ENCODE data around the gene LLGL2.
"Not testable (repeated sequence)": the region's sequence is repeated elsewhere in the genome, so short reads cannot be mapped to it uniquely, and the experiment has no call there.

LLGL2 gene

DNA sequence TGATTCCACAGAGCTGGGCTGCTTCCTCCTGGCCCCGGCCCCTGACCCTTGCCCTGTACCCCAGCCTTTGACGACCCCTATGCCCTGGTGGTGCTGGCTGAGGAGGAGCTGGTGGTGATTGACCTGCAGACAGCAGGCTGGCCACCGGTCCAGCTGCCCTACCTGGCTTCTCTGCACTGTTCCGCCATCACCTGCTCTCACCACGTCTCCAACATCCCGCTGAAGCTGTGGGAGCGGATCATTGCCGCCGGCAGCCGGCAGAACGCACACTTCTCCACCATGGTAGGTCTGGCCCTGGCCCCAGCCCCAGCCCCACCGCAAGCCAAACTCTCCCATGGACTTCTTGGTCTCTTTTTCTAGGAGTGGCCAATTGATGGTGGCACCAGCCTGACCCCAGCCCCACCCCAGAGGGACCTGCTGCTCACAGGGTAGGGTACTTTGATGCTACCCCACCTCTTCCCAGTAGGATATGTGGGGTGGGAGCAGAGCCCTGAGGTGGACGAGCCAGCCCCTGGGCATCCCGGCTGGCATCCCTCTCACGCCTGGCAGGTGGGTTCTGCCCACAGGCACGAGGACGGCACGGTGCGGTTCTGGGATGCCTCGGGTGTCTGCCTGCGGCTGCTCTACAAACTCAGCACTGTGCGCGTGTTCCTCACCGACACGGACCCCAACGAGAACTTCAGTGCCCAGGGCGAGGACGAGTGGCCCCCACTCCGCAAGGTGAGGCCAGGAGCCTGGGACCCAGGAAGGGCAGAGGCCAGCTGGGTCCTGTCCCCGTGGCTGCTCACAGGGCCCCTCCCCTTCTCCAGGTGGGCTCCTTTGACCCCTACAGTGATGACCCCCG is 43.1 kb downstream of the LLGL2 start:
- no peak for DNase-seq (ENCODE audit: low read depth in 2 of 2)

DNA sequence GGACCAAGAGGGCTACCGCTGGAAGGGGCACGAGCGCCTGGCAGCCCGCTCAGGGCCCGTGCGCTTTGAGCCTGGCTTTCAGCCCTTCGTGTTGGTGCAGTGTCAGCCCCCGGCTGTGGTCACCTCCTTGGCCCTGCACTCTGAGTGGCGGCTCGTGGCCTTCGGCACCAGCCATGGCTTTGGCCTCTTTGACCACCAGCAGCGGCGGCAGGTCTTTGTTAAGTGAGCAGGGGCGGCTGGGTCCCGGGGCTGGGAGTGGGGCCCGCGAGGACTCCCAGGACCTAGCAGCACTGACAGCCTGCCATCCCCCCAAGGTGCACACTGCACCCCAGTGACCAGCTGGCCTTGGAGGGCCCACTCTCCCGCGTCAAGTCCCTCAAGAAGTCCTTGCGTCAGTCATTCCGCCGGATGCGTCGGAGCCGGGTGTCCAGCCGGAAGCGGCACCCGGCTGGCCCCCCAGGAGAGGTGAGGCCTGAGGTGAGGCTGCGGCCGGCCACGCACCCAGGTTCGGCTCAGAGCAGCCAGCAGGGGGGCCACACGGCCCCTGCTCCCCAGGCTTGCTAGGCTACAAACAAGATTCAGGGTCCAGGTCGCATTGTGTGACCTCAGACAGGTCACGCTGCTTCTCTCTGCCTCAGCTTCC is 44.7 kb downstream of the LLGL2 start:
- no peak for DNase-seq (ENCODE audit: low read depth in 2 of 2)

DNA sequence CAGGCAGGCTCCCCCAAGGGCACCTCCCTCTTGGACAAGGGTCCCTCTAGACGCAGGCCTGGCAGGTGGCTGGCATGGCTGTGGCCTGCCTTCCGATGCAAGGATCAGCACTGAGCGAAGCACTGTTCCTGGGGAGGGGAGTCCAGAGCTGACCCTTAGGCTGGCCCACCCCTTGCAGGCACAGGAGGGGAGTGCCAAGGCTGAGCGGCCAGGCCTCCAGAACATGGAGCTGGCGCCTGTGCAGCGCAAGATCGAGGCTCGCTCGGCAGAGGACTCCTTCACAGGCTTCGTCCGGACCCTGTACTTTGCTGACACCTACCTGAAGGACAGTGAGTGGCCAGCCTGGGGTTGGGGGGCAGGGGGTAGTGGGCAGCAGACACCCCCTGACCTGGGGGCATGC is 45.3 kb downstream of the LLGL2 start:
- DNase-seq (ENCODE audit: low read depth in 2 of 2): no peak

DNA sequence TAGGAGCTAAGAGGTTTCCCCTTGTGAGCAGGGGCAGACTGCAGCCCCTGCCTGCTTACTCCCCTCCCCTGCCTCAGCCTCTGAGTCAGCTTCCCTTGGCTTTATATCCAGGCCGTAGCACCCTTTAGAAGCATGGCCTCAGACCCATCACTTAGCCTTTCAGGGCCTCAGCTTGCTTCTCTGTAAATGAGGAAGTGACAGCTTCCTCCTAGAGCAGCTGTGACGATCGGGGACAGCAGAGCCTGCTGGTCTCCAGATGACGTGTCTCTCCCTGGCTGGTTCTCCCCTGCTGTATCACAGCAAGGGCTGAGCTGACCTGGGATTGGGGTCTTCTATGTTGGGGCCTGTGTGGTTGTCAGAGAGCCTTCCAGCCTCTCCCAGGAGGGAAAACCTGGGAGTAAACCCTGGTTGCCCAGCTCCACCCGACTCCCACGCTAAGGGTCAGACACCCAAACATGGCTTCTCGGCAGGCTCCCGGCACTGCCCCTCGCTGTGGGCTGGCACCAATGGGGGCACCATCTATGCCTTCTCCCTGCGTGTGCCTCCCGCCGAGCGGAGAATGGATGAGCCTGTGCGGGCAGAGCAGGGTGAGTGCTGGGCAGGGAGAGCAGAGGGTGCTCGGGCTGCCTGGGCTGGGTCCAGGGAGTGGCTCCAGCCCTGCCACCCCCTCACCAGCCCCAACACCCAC is 45.8 kb downstream of the LLGL2 start:
- DNase-seq (ENCODE audit: low read depth in 2 of 2): no peak

DNA sequence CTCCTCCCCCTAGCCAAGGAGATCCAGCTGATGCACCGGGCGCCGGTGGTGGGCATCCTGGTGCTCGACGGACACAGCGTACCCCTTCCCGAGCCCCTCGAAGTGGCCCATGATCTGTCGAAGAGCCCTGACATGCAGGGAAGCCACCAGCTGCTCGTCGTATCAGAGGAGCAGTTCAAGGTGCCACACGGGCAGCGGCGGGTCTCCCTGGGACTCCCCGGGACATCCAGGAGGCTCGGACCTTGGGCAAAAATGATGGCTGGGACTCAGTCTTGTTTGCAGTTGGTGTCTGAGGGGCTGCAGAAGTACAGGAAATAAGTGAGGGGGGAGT is 46.4 kb downstream of the LLGL2 start:
- DNase-seq (ENCODE audit: low read depth in 2 of 2): no peak

DNA sequence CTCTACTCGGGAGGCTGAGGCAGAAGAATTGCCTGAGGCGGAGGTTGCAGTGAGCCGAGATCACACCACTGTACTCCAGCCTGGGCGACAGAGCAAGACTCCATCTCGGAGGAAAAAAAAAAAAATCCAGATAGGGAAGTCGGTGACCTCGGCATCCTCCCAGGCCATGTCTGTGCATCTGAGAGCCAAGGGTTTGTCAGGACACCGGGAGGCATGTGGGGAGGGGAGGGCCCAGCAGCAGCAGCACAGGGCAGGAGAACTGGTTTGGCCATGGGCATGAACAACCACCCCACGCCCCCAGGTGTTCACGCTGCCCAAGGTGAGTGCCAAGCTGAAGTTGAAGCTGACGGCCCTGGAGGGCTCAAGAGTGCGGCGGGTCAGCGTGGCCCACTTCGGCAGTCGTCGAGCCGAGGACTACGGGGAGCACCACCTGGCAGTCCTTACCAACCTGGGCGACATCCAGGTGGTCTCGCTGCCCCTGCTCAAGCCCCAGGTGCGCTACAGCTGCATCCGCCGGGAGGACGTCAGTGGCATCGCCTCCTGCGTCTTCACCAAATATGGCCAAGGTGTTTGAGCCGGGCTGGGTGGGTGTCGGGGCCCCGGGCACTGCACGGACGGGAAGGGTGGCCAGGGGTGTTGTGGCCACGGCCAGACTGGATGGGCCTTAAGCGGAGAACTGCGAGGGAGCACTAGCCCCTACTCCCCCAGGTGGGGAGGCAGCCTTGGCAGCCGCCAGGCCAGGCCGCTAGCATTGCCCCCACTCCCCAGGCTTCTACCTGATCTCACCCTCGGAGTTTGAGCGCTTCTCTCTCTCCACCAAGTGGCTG is 47.4 kb downstream of the LLGL2 start:
- no peak for DNase-seq (ENCODE audit: low read depth in 2 of 2)

DNA sequence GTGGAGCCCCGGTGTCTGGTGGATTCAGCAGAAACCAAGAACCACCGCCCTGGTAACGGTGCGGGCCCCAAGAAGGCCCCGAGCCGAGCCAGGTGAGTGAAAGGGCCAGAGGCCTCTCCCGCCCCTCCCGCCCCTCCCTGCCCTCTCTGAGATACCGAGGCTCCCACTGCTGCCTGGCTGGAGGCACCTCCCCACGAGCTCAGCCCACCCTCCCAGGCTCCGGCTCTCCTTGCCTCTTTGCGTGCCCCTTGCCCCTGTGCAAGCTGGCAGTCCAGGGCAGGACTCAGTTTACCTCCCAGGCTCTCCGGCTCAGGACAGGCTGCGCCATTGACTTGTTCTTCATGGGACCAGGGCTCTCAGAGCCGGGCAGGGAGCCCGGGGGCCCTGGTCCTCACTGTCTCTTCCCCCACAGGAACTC is 48.1 kb downstream of the LLGL2 start:
- no peak for DNase-seq (ENCODE audit: low read depth in 2 of 2)

DNA sequence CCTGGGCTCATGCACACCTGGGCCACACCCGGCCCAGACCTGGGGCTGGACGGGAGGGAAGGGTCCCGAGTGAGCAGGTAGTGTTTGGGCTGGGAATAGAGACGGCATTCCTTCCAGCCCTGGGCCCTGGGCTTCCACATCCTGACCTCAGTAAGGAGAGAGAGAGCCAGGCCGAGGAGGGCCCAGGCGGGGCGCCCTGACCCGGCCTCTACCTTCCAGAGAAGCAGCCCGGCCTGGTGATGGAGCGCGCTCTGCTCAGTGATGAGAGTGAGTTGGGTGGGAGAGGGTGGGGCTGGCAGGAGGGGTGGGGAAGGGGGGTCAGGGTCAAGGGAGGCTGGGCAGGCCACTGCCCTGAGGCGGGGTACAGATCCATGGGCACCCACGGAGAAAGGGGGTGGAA is 48.5 kb downstream of the LLGL2 start:
- DNase-seq (ENCODE audit: low read depth in 2 of 2): no peak

DNA sequence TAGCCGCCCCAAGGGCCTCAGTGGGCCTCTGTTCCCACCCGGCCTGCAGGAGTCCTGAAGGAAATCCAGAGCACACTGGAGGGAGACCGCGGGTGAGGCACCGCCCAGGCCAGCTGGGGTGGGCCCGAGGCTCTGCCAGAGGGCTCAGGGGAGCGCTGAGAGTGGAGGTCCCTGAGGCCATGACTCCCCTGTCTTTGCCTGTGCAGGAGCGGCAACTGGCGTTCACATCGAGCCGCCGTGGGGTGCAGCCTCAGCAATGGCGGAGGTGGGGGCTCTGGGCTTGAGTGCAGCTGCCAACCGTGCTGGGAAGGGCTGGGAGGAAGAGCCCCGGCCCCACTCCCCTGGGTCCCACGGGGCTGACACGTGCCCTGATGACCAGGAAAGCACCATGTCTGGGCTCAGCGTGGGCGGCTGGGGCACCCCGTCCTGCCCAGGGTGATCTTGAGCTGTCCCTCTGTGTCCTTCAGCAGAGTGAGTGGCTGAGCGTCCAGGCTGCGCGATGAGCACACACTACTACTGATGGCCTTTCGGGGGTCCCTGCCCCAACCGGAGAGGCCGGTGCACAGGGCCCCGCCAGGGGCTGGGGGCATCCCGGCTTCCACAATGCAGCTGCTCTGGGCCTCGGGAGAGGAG is 49.0 kb downstream of the LLGL2 start:
- no peak for DNase-seq (ENCODE audit: low read depth in 2 of 2)

DNA sequence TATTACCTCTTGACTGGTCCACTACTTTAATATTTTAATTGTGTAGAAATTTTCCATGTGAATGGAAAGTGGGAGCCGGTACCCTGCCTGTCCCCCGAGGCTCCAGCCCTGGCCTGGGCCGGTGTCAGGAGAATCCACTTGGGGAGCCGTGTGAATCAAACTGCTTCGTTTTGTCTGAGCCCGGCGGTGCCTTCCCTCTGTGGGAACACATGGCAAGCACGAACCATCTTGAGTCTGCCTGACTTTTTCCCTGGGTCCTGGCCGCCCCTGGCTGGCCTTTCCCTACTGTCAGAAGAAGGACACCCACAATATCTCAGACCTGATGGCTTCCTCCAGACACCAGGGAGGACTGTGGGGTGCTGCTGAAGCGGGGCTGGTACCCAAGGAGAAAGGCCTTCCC is 49.7 kb downstream of the LLGL2 start:
- DNase-seq (ENCODE audit: low read depth in 2 of 2): no peak

DNA sequence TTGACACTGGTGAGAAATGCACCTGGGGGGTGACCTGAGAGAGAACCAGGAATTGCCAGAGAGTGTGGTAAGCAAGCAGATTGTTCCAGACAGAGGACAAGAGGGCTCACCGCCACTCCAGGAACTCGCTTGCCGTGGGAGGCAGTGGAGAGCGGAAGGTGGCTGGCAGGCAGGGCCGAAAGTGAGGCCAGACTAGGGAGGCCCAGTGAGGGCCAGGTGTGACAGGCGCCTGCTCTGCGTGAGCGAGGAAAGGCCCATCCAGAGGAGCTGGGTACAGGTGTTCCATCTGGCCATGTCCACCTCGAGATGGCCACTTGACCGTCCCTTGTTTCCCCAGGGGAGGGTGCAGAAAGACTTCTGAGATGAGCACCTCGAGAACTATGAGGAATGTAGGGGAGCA is 50.2 kb downstream of the LLGL2 start:
- no peak for DNase-seq (ENCODE audit: low read depth in 2 of 2)

DNA sequence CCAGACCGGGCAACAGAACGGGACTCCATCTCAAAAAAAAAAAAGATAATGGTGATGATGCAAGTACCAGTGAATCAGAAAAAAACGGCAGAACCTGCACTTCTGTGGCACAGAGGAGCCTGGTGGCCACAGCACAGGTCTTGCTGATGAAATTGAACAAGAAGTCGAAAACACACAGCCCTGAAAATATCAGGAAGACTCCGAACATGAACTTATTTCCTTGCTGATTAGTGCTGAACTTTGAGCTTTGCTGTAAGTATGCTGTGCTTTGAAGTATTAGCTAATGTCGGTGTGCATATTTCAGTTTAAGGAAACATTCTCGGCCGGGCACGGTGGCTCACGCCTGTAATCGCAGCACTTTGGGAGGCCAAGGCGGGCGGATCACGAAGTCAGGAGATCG is 51.2 kb downstream of the LLGL2 start:
- DNase-seq (ENCODE audit: low read depth in 2 of 2): no peak

DNA sequence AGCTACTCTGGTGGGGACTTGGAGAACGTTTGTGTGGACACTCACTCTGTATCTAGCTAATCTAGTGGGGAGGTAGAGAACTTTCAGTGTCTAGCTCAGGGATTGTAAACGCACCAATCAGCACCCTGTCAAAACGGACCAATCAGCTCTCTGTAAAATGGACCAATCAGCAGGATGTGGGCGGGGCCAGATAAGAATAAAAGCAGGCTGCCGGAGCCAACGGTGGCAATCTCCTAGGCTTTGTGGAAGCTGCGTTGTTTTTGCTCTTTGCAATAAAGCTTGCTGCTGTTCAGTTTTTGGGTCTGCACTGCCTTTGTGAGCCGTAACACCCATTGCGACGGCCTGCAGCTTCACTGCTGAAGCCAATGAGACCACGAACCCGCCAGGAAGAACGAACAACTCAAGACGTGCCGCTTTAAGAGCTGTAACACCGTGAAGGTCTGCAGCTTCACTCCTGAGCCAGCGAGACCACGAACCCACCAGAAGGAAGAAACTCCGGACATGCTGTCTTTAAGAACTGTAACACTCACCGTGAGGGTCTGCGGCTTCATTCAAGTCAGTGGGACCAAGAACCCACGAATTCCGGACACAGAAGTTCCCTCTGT is 55.7 kb downstream of the LLGL2 start:
- DNase-seq (ENCODE audit: low read depth in 2 of 2): peak; percentile 29 to 35

DNA sequence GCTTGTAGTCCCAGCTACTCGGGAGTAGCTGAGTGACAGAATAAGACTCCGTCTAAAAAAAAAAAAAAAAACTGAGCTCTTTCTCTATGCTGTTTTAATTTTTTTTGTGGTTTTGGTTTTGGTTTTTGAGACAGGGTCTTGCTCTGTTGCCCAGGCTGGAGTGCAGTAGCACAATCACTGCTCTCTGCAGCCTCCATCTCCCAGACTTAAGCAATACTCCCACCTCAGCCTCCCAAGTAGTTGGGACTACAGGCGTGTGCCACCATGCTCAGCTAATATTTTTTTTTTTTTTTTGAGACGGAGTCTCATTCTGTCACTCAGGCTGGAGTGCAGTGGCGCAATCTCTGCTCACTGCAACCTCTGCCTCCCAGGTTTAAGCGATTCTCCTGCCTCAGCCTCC is 57.7 kb downstream of the LLGL2 start:
- DNase-seq (ENCODE audit: low read depth in 2 of 2): not testable (repeated sequence)

DNA sequence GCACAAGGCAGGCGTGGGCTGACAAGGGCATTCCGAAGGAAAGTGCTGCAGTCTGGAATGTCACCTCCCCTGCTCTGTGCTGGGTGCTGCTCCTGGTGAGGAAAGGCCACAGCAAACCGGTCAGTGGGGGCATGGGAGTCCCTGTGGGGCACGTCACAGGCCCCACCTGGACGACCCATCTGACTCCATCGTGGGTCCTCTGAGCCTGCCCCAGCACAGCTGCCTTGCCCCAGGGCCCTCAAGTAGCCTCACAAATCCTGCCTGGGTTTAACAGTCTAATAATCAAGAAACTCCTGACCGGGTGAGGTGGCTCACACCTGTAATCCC is 59.3 kb downstream of the LLGL2 start:
- no peak for DNase-seq (ENCODE audit: low read depth in 2 of 2)

DNA sequence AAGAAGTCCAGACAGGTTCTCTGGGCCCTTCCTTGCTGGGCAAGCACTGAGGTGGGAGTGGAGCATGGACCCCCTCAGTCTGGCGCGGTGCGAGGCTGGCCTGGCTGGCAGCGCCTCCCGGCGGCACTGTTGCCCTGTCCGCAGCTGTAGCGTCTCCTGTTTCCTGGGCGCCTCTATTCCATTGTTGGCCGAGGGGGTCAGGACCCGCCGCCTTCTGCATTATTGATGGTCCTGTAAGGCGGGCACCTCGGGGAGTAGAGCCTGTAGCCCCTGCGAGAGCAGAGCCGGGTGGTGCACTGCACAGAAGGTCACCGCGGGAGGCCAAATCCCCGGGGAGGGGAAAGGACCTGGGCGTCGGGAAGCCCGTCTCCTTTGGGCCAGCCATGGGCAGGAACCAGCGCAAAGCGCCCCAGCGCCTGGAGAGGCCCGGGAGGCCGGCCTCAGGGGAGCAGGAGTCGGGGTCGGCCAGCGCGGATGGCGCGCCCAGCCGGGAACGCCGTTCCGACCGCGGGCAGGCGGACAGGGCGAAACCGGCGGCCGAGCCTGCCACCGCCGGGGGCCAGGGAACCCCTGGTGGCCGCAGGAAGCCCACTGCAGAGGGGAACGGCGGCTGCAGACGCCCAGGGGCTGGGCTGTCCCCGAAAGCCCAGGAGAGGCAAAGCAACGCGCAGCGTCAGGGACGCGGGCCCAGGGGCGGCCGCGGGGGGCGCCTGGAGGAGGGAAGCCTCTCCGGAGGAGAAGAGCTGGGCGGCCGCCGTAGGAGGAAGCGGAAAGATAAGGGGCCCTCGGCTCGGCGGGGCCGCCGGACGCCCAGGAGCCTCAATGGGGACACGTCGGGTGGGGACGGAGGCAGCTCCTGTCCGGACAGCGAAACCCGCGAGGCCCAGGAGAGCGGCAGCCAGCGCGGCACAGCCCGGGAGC is 62.4 kb downstream of the LLGL2 start, which contains the start of gene MYO15B:
Gene MYO15B, plus strand, starts transcription at position 126 of the 921 bp plus-strand sequence. Its CDS starts 258 bp downstream, at position 384.
- DNase-seq (ENCODE audit: low read depth in 2 of 2): peak; percentile 27 to 66

DNA sequence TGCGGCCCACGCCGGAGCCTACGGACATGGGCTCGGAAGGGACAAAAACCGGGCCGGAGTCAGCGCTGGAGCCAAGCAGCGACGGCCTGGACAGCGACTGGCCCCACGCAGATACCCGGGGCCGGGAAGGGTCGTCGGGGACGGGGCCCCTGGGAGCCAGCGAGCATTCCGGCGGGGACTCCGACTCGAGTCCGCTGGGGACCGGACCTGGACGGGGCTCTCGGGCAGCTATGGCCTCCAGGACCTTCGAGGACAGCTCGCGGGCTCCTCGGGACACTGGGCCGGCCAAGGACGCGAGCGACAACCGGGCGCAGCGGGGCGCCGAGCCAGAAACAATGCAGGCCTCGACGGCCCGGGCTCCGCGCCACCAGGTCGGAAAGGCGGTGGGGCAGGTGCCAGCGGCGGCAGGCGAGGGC is 63.1 kb downstream of the LLGL2 start:
- no peak for DNase-seq (ENCODE audit: low read depth in 2 of 2)

DNA sequence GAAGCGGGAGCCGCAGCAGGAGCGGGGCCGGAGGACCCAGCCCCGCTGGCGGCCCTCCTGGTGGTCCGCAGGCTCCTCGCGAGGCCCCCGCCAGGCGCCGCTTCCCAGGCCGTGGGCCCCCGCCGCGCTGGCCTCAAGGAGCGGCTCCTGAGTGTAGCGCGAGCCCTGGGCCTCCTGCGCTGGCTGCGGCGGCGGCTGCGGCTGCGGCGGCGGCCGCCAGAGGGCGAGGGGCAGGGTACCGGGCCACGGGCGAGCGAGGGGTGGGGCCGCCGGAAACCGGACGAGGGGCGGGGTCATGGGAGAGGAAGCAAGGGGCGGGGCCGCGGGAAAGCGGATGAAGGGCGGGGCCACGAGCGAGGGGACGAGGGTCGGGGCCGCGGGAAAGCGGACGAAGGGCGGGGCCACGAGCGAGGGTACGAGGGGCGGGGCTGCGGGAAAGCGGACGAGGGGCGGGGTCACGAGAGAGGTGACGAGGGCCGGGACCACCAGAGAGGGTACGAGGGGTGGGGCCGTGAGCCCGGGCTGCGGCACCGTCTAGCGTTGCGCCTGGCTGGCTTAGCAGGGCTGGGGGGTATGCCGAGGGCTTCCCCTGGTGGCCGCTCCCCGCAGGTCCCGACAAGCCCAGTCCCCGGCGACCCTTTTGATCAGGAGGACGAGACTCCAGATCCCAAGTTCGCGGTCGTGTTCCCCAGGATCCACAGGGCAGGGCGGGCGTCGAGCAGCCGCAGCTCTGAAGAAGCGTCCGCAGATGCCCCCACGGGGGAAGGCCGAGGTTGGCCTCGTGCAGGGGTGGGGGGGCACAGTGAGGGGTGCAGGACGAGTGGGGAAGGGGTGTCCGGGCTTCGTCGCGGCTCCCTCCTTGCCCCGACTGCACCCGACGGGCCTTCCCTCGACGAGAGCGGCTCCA is 63.8 kb downstream of the LLGL2 start:
- DNase-seq (ENCODE audit: low read depth in 2 of 2): peak; percentile 91 to 92

DNA sequence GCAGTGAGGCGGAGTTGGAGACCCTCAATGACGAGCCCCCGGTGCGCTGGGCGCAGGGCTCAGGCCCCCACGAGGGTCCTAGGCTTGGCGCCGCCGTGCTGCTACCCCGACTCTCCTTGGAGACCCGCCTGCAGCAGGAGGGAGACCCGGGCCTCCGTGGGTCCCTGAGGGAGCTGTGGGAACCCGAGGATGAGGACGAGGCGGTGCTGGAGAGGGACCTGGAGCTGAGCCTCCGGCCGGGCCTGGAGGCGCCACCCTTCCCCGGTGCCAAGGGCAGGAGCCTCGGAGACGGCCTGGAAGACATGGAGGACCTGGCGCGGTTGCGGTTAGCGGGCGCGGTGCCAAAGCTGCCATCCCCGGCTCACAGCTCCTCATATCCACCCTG is 64.4 kb downstream of the LLGL2 start:
- no peak for DNase-seq (ENCODE audit: low read depth in 2 of 2)

Measured in stimulated activated CD8-positive, alpha-beta memory T cell treated with anti-CD3 and anti-CD28 coated beads, Interleukin-7, amount 100 ng/mL, for 4 hours (primary cell).